Activated CD4-positive, alpha-beta T cell treated with anti-CD3 and anti-CD28 coated beads for 36 hours (primary cell): Measurements from ENCODE around the gene FBXW7. TPM values are rescaled to one million over a fixed set of nuclear protein-coding genes. Genes with fewer than 3 reads are reported as not detected.

Experiments
- ATAC-seq: fragments of 200-7000 bp; cut with Tn5 transposase; one replicate; pipeline ENCODE4 v1.10.0; 2021; ENCODE audit warnings: mild to moderate bottlenecking, moderate library complexity
- CTCF ChIA-PET: fragments of 350-600 bp; sonication (Branson Sonifier 250); formaldehyde crosslinking; loops from one replicate; lab custom pipeline; 2021; ENCODE audit warnings: antibody characterized with exemption; lab: Charles Lee
- POLR2A ChIA-PET: fragments of 350-600 bp; sonication (Branson Sonifier 250); formaldehyde crosslinking; loops from one replicate; lab custom pipeline; 2021; ENCODE audit warnings: antibody characterized with exemption, inconsistent platforms; lab: Charles Lee
- DNase-seq: peaks from one replicate; pipeline ENCODE4 v3.0.0-alpha.2; 2020
- H3K27ac Mint-ChIP-seq: one replicate; pipeline ENCODE4 v1.8.0; 2021; ENCODE audit warnings: mixed read lengths
- H3K27me3 Mint-ChIP-seq: one replicate; pipeline ENCODE4 v1.8.0; 2021; ENCODE audit warnings: mixed read lengths
- H3K36me3 Mint-ChIP-seq: one replicate; pipeline ENCODE4 v1.8.0; 2021; ENCODE audit warnings: low read depth, mixed read lengths
- H3K4me1 Mint-ChIP-seq: one replicate; pipeline ENCODE4 v1.8.0; 2021; ENCODE audit warnings: mixed read lengths
- H3K4me3 Mint-ChIP-seq: one replicate; pipeline ENCODE4 v1.8.0; 2021; ENCODE audit warnings: mild to moderate bottlenecking, moderate library complexity, mixed read lengths
- H3K9me3 Mint-ChIP-seq: one replicate; pipeline ENCODE4 v1.8.0; 2021; ENCODE audit warnings: low read depth, mixed read lengths
- intact Hi-C, 2 experiments: fragments of 100-400 bp; cut with DNase I in 1 of 2; cut with micrococcal nuclease in 1 of 2; formaldehyde crosslinking; loops; one replicate each; pipeline versions ENCODE4 v1.14.2 to v1.15.1; 2022 to 2024; cut with DNase I, micrococcal nuclease
- total RNA-seq, 2 experiments: library from RNA; stranded (reverse); gene quantifications; one replicate each; pipeline ENCODE4 v1.2.3, GENCODE V29; 2021

Gene FBXW7
- total RNA-seq, 2 experiments from 2014 or later, result 29.8 to 31.6 TPM

DNA sequence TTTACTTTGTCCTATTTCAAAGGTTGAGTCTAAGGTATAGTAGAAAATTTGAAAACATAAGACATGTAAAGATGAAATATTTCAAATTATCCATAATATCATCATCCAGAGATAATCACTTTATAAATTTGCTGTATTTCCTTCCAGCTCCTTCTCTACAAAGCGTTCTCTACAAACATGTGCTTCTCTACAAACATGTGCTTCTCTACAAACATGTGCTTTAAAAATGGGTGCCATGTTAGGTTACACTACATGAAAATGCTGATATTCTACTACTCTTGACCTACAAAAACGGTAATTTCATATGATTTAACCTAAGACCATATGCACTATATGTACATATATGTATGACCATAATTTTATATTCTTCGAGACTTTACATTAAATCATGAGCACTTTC is 92.0 kb downstream of the FBXW7 start:
- CTCF ChIA-PET, result interaction anchor here (0.7 to 1.5 kb wide), 3 partner anchors 8 to 196 kb away, joined by 3 to 8 read pairs (median 4); no protein-coding TSS in a partner anchor
- Mint-ChIP-seq H3K27ac (no peak overlapping the region), H3K9me3 (no peaks in the 10 kb centered on the region), H3K36me3 (peaks cover 4% of the 10 kb centered on the region), H3K4me1 (peaks cover 9% of the 10 kb centered on the region), H3K27me3 (no peaks in the 10 kb centered on the region), H3K4me3 (no peak overlapping the region)
- POLR2A ChIA-PET, result no interaction called here
- ATAC-seq (no peak), DNase-seq (no peak)
- intact Hi-C loops, result no loop called here

DNA sequence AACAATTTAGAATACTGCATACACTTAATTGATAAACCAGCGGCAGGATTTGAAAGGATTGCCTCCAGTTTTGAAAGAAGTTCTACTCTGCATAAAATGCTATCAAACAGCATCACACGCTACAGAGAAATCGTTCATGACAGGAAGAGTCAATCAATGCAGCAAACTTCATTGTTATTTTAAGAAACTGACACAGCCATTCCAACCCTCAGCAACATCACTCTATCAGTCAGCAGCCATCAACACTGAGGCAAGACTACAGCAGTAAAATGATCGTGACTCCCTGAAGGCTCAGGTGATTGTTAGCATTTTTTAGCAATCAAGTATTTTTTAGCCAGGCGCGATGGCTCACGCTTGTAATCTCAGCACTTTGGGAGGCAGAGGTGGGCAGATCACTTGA is 98.3 kb downstream of the FBXW7 start:
- CTCF ChIA-PET, result interaction anchor here (1.8 kb wide), 1 partner anchor 10 kb away, joined by 6 read pairs; no protein-coding TSS in a partner anchor
- ATAC-seq, result no peak
- no peaks in the 10 kb centered on the region for H3K27me3 Mint-ChIP-seq
- DNase-seq, result no peak
- intact Hi-C loops, result no loop called here
- POLR2A ChIA-PET, result no interaction called here
- H3K36me3 Mint-ChIP-seq, result peaks cover 11% of the 10 kb centered on the region
- no peak overlapping the region for H3K4me3 Mint-ChIP-seq
- peaks cover 2% of the 10 kb centered on the region for H3K9me3 Mint-ChIP-seq
- no peak overlapping the region for H3K27ac Mint-ChIP-seq
- peaks cover 21% of the 10 kb centered on the region for H3K4me1 Mint-ChIP-seq

DNA sequence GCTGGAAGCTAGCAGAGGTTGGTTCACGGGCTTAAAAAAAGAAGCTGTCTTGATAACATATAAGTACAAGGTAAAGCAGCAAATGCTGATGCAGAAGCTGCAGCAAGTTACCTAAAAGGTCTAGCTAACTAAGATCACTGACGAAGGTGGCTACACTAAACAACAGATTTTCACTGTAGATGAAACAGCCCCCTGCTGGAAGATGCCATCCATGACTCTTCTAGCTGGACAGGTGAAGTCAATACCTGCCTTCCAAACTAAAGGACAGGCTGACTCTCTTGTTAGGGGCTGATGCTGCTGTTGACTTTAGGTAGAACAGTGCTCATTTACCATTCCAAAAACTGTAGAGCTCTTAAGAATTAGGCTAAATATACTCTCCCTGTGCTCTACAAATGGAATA is 99.5 kb downstream of the FBXW7 start:
- DNase-seq (peak; percentile 20), ATAC-seq (peak; percentile 16)
- H3K9me3 Mint-ChIP-seq, result peaks cover 2% of the 10 kb centered on the region
- intact Hi-C loops, result no loop called here
- peaks cover 26% of the 10 kb centered on the region for H3K4me1 Mint-ChIP-seq
- H3K27ac Mint-ChIP-seq, result no peak overlapping the region
- peaks cover 11% of the 10 kb centered on the region for H3K36me3 Mint-ChIP-seq
- H3K27me3 Mint-ChIP-seq, result no peaks in the 10 kb centered on the region
- ChIA-PET CTCF (interaction anchor here (0.6 to 1.8 kb wide), 9 partner anchors 9 to 449 kb away, joined by 3 to 6 read pairs (median 3); no protein-coding TSS in a partner anchor), POLR2A (no interaction called here)
- no peak overlapping the region for H3K4me3 Mint-ChIP-seq

DNA sequence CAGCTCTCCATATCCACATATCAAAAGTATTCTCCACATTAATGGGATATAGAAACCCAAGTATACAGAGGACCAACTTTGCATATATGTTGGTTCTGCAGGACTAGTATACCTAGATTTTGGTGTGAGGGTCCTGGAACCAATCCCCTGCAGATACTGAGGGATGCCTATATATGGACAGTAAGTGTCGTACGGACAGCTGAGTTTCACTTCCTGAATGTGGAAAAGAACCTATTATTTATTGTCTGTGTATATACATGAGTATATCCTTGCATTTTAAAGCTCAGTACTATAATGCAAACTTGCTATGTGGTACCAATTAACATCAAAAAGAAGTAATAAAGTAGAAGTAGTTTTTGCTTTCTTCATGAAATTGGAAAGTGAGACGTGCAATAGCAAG is 101.9 kb downstream of the FBXW7 start:
- no peaks in the 10 kb centered on the region for H3K27me3 Mint-ChIP-seq
- POLR2A ChIA-PET, result no interaction called here

DNA sequence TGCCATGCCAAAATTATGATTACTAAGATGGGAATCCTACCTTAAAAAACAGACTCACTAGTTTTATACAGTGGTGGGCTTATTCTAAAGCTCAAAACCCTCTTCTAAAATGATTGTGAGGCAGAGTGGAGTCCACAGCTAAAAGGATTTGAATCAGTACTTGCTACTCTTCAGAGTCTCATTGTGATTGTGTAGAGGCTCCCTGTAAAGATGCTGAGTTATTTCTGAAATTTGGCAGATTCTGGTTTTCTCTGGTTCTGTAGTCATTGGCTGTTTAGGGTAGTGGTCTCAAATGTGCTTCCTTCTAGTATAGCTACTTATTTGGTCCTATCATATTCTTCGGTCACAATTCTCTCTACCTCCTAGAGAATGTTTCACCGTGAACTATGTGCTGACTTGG is 104.1 kb downstream of the FBXW7 start:
- Mint-ChIP-seq H3K9me3 (no peaks in the 10 kb centered on the region), H3K27me3 (no peaks in the 10 kb centered on the region), H3K4me3 (no peak overlapping the region), H3K27ac (no peak overlapping the region), H3K36me3 (peaks cover 10% of the 10 kb centered on the region), H3K4me1 (peaks cover 42% of the 10 kb centered on the region)
- POLR2A ChIA-PET, result no interaction called here
- ATAC-seq (peak; percentile 30), DNase-seq (no peak)
- CTCF ChIA-PET, result no interaction called here
- intact Hi-C loops, result no loop called here

More for the DNA sequence above, 101.9 kb downstream of the FBXW7 start:
- H3K36me3 Mint-ChIP-seq, result peaks cover 15% of the 10 kb centered on the region
- peaks cover 2% of the 10 kb centered on the region for H3K9me3 Mint-ChIP-seq
- DNase-seq (no peak), ATAC-seq (no peak)
- peaks cover 39% of the 10 kb centered on the region for H3K4me1 Mint-ChIP-seq
- intact Hi-C loops, result no loop called here
- H3K4me3 Mint-ChIP-seq, result no peak overlapping the region
- CTCF ChIA-PET, result interaction anchor here (1.0 to 1.7 kb wide), 2 partner anchors 9 to 25 kb away, joined by 3 read pairs; no protein-coding TSS in a partner anchor
- H3K27ac Mint-ChIP-seq, result no peak overlapping the region

DNA sequence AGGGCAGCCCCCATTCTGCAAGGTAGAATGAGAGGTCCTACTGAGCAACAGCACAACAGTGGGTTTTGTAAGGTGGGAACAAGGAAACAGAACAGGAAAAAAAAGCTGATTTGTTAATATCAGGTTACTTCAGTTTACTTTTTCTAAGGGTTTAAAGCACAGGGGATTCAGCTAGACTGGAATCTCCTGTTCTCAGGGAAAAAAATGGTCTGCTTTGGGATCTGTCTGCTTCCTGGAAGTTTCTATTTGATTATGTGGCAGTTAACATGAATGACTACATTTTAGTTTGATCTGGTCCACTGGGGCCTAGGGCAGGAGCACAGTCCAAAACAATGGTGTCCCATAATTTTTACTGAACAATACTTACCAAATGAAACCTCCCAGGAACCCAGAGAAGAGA is 104.6 kb downstream of the FBXW7 start:
- intact Hi-C loops, result no loop called here
- H3K9me3 Mint-ChIP-seq, result no peaks in the 10 kb centered on the region
- POLR2A ChIA-PET, result no interaction called here

DNA sequence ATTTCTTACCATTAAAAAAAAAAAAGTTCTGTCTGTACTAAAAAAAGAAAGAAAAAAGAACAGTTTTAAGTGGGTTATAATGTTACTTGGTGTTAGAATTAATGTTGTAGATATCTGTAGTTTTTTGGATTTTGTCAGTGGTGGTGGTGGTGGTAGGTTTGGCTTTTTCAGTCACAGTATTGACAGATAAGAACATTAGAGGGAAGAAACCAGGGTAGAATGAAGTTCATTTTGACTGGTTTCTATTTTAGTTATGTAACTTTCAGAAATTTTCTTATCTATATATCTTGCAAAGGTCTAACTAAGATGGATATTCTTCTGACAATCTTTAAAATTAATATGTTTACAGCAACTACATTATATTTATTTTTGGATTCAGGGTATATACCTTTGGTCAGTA is 105.4 kb downstream of the FBXW7 start:
- ATAC-seq (no peak), DNase-seq (no peak)
- Mint-ChIP-seq H3K36me3 (peaks cover 8% of the 10 kb centered on the region), H3K4me1 (peaks cover 35% of the 10 kb centered on the region), H3K9me3 (no peaks in the 10 kb centered on the region), H3K27ac (no peak overlapping the region), H3K27me3 (no peaks in the 10 kb centered on the region), H3K4me3 (no peak overlapping the region)
- POLR2A ChIA-PET, result no interaction called here
- CTCF ChIA-PET, result no interaction called here
- intact Hi-C loops, result no loop called here

More for the DNA sequence above, 104.6 kb downstream of the FBXW7 start:
- H3K36me3 Mint-ChIP-seq, result peaks cover 10% of the 10 kb centered on the region
- CTCF ChIA-PET, result no interaction called here
- peaks cover 38% of the 10 kb centered on the region for H3K4me1 Mint-ChIP-seq
- ATAC-seq (no peak), DNase-seq (no peak)
- no peaks in the 10 kb centered on the region for H3K27me3 Mint-ChIP-seq
- no peak overlapping the region for H3K4me3 Mint-ChIP-seq
- no peak overlapping the region for H3K27ac Mint-ChIP-seq

DNA sequence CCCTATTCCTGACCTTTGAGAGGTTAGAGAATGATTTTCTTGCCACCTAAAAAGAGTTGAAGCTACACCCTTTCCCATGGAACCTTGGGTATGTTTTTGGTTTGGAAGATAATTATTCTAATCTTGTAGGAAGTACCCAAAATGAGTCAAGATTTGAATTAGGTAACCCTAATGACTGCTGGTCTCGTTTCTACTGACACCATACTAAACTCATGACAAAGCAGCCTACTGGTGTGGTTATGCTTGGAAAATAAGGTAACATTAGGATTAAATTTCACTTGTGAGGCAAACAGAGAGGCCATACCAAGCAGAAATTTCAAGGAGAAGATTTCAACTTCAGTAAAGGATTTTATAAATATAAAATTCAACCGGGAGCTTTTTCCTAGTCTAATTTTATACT is 107.9 kb downstream of the FBXW7 start:
- no peak overlapping the region for H3K27ac Mint-ChIP-seq

DNA sequence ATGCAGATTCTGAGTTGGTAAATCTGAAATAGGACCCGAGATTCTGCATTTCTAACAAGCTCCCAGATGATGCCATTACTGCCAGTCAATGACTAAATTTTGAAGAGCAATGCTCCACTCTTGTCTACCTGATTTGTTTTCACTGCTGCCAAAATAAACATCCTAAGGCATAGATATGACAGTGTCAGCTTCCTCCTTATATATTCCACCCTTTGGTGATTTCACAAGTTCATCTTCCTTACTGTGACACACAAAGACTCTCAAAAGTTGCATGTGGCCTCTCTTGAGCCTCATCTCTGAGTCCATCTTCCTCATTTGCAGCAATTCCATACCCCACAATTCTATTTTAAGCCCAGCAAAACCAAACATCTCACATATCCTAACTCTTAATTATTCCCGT is 110.9 kb downstream of the FBXW7 start:
- no peak overlapping the region for H3K4me3 Mint-ChIP-seq
- H3K9me3 Mint-ChIP-seq, result no peaks in the 10 kb centered on the region
- ATAC-seq (no peak), DNase-seq (no peak)
- H3K4me1 Mint-ChIP-seq, result peaks cover 24% of the 10 kb centered on the region
- no peak overlapping the region for H3K27ac Mint-ChIP-seq
- intact Hi-C loops, result no loop called here
- POLR2A ChIA-PET, result no interaction called here
- CTCF ChIA-PET, result interaction anchor here (1.4 to 1.7 kb wide), 2 partner anchors 10 to 11 kb away, joined by 4 to 5 read pairs; no protein-coding TSS in a partner anchor
- H3K27me3 Mint-ChIP-seq, result no peaks in the 10 kb centered on the region
- H3K36me3 Mint-ChIP-seq, result peaks cover 9% of the 10 kb centered on the region

More for the DNA sequence above, 107.9 kb downstream of the FBXW7 start:
- intact Hi-C loops, result no loop called here
- peaks cover 9% of the 10 kb centered on the region for H3K36me3 Mint-ChIP-seq
- H3K4me1 Mint-ChIP-seq, result peaks cover 32% of the 10 kb centered on the region
- ChIA-PET POLR2A (no interaction called here), CTCF (interaction anchor here (1.4 to 1.7 kb wide), 2 partner anchors 9 to 74 kb away, joined by 4 to 6 read pairs; no protein-coding TSS in a partner anchor)
- no peak for ATAC-seq
- no peak for DNase-seq
- H3K9me3 Mint-ChIP-seq, result no peaks in the 10 kb centered on the region
- no peaks in the 10 kb centered on the region for H3K27me3 Mint-ChIP-seq
- no peak overlapping the region for H3K4me3 Mint-ChIP-seq

DNA sequence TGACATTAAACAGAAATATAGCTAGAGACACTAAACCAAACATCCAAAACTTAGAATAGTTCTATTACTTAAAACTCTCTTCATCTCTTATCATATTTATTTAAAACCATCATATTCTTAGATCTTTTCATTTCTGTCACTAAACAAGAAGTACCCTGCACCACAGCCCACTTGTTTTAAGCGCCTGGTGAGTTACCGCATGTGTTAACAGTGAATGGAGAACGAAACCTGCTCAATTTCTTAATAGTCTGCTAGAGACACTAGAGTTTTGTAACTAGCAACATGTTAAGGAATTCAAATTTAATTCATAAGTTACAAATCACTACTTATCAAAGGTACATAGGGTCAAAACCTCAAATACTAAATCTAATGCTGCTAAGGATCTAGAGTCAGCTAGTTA is 111.5 kb downstream of the FBXW7 start:
- ChIA-PET CTCF (interaction anchor here (1.4 to 1.7 kb wide), 2 partner anchors 9 to 12 kb away, joined by 4 to 5 read pairs; no protein-coding TSS in a partner anchor), POLR2A (no interaction called here)
- ATAC-seq (no peak), DNase-seq (no peak)
- H3K9me3 Mint-ChIP-seq, result no peaks in the 10 kb centered on the region
- no peak overlapping the region for H3K27ac Mint-ChIP-seq
- peaks cover 26% of the 10 kb centered on the region for H3K4me1 Mint-ChIP-seq
- H3K4me3 Mint-ChIP-seq, result no peak overlapping the region
- intact Hi-C loops, result no loop called here
- H3K36me3 Mint-ChIP-seq, result peaks cover 7% of the 10 kb centered on the region
- no peaks in the 10 kb centered on the region for H3K27me3 Mint-ChIP-seq

DNA sequence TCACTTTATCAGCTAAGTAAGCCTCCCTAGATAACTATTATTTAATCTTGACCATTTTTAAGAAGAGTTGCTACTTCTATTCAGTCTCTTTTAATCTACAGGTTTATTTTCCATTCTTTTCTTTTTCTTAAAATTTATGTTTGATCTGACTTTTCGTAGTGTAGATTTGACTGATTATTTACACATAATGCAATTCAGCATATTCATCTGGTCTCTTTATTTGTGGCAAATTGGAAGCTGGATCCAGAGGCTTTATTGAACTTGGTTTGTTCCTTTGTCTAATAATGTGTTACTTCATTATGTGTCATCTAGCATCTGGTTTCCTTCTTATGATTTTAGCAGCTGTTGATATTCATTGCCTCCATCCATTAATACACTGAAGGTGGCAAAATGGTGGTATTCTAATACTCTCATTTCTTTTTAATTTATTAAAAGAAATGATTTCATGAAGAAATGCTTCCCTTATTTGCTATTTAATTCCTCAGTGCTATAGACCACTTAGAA is 113.0 kb downstream of the FBXW7 start:
- no peak overlapping the region for H3K4me3 Mint-ChIP-seq
- intact Hi-C loops, result no loop called here
- ATAC-seq, result no peak
- ChIA-PET POLR2A (no interaction called here), CTCF (interaction anchor here (0.6 to 1.2 kb wide), 4 partner anchors 15 to 168 kb away, joined by 3 to 5 read pairs (median 3); no protein-coding TSS in a partner anchor)
- peaks cover 4% of the 10 kb centered on the region for H3K36me3 Mint-ChIP-seq
- no peaks in the 10 kb centered on the region for H3K9me3 Mint-ChIP-seq
- no peak for DNase-seq
- peaks cover 23% of the 10 kb centered on the region for H3K4me1 Mint-ChIP-seq
- H3K27me3 Mint-ChIP-seq, result no peaks in the 10 kb centered on the region
- no peak overlapping the region for H3K27ac Mint-ChIP-seq

DNA sequence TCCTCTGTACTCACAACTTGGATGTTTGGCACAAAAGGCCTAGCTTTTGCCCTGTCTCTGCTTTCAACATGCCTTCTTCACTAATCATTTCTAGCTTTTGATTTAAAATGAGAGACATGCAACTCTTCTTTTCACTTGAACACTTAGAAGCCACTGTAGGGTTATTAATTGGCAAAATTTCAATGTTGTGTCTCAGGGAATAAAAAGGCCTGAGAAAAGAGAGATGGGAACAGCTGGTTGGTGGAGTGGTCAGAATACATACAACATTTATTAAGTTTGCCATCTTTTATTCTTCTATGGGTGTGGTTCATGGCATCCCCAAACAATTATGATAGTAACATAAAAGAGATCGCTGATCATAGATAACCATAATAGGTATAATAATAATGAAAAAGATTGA is 114.3 kb downstream of the FBXW7 start:
- intact Hi-C loops, result no loop called here
- Mint-ChIP-seq H3K36me3 (peaks cover 3% of the 10 kb centered on the region), H3K27me3 (no peaks in the 10 kb centered on the region), H3K9me3 (no peaks in the 10 kb centered on the region), H3K4me1 (peaks cover 22% of the 10 kb centered on the region), H3K27ac (no peak overlapping the region), H3K4me3 (no peak overlapping the region)
- DNase-seq (no peak), ATAC-seq (no peak)
- CTCF ChIA-PET, result interaction anchor here (1.2 to 2.2 kb wide), 2 partner anchors 13 to 15 kb away, joined by 3 to 12 read pairs; no protein-coding TSS in a partner anchor
- POLR2A ChIA-PET, result no interaction called here
